HG02852 (cell line): Measurements from ENCODE around the gene LSS.

Source experiments
- ATAC-seq: cut with Tn5 transposase; IDR thresholded peaks from one replicate; pipeline ENCODE4 v1.9.1; 2021; ENCODE audit warnings: mild to moderate bottlenecking, moderate library complexity; ENCODE audit not compliant: unreplicated experiment

LSS gene

GRCh38 chr21:46228345-46229051 is at the start of gene LSS:
TSS of gene LSS (minus strand) at chr21:46228774. CDS start at chr21:46228745, 29 bp downstream.
- ATAC-seq: peak; percentile 78

- no peak for ATAC-seq
Measured at GRCh38 chr21:46274797-46275390, 46.3 kb upstream of the LSS start.

GRCh38 chr21:46273341-46273740 is 44.8 kb upstream of the LSS start:
- ATAC-seq: no peak

- no peak for ATAC-seq
Measured at GRCh38 chr21:46269466-46269865, 40.9 kb upstream of the LSS start.

- no peak for ATAC-seq
Measured at GRCh38 chr21:46268371-46268770, 39.8 kb upstream of the LSS start.

- ATAC-seq: no peak
Measured at GRCh38 chr21:46266946-46267345, 38.4 kb upstream of the LSS start.

- ATAC-seq: no peak
Measured at GRCh38 chr21:46265736-46266525, 37.4 kb upstream of the LSS start.

- ATAC-seq: no peak
Measured at GRCh38 chr21:46264690-46265144, 36.1 kb upstream of the LSS start.

GRCh38 chr21:46264046-46264689 is 35.6 kb upstream of the LSS start:
- no peak for ATAC-seq

GRCh38 chr21:46256501-46256994 is 28.0 kb upstream of the LSS start:
- no peak for ATAC-seq

GRCh38 chr21:46255758-46256337 is 27.3 kb upstream of the LSS start:
- no peak for ATAC-seq

- no peak for ATAC-seq
Measured at GRCh38 chr21:46255166-46255565, 26.6 kb upstream of the LSS start.

GRCh38 chr21:46254208-46254975 is 25.8 kb upstream of the LSS start:
- ATAC-seq: no peak

- ATAC-seq: no peak
Measured at GRCh38 chr21:46253610-46254124, 25.1 kb upstream of the LSS start.

- no peak for ATAC-seq
Measured at GRCh38 chr21:46252840-46253239, 24.3 kb upstream of the LSS start.

GRCh38 chr21:46250146-46250725 is 21.7 kb upstream of the LSS start:
- ATAC-seq: no peak

GRCh38 chr21:46248827-46249226 is 20.3 kb upstream of the LSS start:
- ATAC-seq: no peak

- ATAC-seq: no peak
Measured at GRCh38 chr21:46248422-46248782, 19.8 kb upstream of the LSS start.

- ATAC-seq: no peak
Measured at GRCh38 chr21:46247699-46248421, 19.3 kb upstream of the LSS start.
